Esophagus muscularis mucosa (tissue), 3 donors: ENCODE data around the gene SLC30A1.

Experiments used
- CTCF ChIP-seq, 3 experiments: fragments of 200-600 bp in 2 of 3; fragments of 450-650 bp in 1 of 3; sonication (generic) in 2 of 3; IDR thresholded peaks; one replicate each; pipeline ENCODE4 v1.5.1; 2017 to 2019; ENCODE audit warnings: antibody characterized with exemption in 3 of 3, mild to moderate bottlenecking in 2 of 3, moderate library complexity in 1 of 3
- POLR2A ChIP-seq: fragments of 450-650 bp; IDR thresholded peaks from one replicate; pipeline ENCODE4 v1.6.1; 2017; ENCODE audit warnings: antibody characterized with exemption, moderate library complexity, mild to moderate bottlenecking, low read depth
- POLR2AphosphoS5 ChIP-seq, 2 donors: sonication (generic); formaldehyde crosslinking; IDR thresholded peaks; one replicate each; pipeline ENCODE4 v1.6.1; 2017; ENCODE audit warnings: antibody characterized with exemption in 2 of 2

- no peak for TF ChIP-seq CTCF (IDR thresholded peaks at IDR 0.05)
- TF ChIP-seq POLR2AphosphoS5 (IDR thresholded peaks at IDR 0.05): no peak
- no peak for TF ChIP-seq POLR2A
Measured at GRCh38 chr1:211576717-211577116, 2.2 kb downstream of the SLC30A1 start.
